Forelimb muscle (tissue), 1 donor: ENCODE results near the gene FPR1. TPM values are rescaled to one million over a fixed set of nuclear protein-coding genes. Genes with fewer than 3 reads are reported as not detected.

Experiments
- DNase-seq: peaks from one replicate; pipeline ENCODE4 v3.0.0-alpha.2; 2013; ENCODE audit warnings: low read depth
- polyA plus RNA-seq: library from polyadenylated mRNA; unstranded; fragments of 120-200 nt; gene quantifications from one replicate; pipeline ENCODE4 v1.2.1, GENCODE V29; 2013; ENCODE audit not compliant: insufficient read length

FPR1 gene
- polyA plus RNA-seq, 1 donor: 1.1 TPM

DNA sequence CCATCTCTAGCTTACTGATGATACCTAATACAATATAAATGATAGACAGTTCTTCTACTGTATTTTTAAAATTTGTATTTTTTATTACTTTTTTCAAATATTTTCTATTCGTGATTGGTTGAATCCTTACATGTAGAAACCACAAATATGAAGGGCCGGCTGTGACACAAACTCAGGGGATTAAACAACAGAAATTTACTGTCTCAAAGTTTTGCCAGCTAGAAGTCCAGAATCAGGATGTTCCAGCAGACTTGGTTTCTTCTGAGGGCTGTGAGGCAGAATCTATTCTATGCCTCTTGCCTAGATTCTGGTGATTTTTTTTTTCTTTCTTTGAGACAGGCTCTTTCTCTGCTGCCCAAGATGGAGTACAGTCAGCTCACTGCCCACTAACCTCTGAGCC, 13.8 kb downstream of the FPR1 start:
- DNase-seq: no peak

DNA sequence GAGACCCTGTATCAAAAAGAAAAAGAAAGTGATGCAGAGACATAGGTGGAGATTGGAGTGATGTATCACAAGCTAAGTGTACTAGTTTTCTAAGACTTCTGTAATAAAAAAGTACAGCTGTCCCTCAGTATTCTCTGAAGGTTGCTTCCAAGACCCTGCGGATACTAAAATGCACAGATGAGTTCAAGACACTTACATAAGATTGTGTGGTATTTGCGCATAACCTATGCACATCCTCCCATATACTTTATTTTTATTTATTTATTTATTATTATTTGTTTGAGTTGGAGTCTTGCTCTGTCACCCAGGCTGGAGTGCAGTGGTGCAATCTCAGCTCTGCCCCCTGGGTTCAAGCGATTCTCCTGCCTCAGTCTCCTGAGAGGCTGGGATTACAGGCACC, 14.3 kb downstream of the FPR1 start:
- no peak for DNase-seq

DNA sequence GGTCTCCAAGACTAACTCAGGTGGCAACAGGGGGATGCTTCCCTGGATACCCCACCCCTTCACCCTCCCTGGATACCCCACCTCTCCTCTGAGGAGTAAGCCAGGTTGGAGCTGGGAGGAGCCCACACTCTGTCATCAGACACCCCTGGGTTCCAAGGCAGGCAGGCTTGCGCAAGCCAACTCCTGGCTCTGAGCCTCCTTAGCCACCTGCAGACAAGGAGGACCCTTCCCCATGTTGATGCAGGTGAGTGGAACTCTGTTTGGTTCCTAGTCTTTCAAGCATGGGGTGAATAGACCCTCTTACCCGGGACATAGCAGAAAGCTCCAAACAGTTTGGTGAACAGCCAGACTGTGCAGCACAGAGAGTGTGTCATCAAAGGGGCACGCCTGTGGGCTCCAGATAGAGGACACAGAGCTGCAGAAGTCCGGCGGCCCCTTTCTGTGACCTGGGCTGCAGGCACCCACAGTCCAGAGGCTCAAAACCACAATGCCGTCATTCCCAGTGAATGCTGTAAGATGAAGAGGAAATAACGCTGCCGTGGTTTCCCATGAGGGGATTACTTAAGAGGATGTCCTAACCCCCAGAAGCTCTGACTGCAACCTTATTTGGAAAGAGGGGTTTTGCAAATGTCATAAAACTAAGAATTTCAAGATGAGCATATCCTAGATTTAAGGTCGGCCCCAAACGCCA, 15.8 kb downstream of the FPR1 start:
- DNase-seq: no peak

DNA sequence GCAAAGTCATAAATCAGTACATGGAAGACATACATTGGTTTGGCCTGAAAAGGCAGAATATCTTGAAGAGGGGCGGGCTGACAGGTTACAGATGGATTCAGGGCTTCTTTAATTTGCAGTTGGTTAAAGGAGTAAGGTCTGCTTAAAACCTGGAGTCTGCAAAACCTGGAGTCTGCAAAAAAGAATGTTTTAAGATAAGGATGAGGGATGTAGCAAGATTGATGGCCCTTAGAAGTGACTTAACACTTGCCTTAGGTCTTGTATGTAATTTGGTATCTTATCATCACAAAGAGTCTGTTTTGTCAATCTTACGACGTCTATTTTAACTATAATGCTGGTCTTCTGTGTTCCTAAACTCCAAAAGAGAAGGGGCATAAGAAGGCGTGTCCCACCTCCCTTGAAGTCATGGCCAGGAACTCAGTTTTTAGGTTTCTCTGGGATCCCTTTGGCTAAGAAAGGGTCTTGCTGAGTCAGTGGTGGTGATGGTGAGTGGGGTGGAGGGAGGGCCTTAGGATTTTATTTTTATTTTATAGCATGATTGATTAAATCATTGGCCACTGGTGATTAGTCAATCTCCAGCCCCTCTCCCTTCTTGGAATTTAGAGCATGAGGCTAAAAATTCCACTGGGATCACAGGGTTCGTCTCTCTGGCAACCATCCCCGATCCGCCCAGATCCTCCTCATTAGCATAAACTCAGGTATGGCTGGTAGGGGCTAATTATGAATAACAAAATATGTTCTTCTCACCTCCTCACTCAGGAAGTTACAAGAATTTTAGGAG, 17.7 kb downstream of the FPR1 start:
- no peak for DNase-seq

DNA sequence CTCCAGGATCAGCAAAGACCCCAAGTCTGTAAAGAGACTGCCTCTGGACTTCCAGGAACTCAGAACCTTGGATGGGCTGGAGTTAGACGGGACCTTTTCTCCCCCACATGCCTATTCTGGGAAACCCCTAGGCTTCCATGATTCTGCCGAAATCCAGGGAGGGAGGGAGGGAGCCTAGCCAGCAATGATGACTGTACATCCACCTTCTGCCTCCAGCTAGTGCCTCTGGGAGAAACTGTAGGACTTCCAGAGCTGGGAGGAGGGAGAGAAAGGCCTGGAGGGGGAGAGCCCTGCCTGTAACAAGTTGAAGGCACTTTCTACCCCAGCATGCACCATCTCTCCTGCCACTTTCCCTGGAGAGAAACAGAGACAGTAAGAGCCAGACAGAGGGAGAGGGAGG, 21.9 kb downstream of the FPR1 start:
- no peak for DNase-seq

DNA sequence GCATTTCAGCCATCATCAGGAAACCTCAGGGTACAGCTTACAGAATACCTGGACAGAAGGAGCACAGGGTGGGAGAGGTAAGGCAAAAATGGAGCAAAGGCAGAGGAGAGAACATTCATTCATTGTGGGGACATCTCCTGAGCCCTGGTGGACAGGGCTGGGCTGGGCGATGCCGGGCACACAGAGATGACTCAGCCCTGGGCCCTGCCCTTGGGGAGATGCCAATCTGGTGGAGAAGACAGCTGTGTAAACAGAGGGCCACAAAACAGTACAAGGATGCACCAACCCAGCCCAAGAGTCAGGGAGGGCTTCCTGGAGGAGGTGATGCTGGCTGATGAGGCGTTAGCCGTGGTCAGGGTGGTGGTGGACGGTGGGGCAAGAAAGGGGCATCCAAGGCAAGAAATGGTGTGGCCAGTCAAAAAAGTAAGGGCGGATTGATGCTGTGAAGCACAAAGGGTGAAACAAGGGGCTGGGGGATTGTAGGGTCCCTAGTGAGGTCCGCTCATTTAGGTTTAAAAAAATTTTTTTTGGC, 24.3 kb downstream of the FPR1 start:
- no peak for DNase-seq

DNA sequence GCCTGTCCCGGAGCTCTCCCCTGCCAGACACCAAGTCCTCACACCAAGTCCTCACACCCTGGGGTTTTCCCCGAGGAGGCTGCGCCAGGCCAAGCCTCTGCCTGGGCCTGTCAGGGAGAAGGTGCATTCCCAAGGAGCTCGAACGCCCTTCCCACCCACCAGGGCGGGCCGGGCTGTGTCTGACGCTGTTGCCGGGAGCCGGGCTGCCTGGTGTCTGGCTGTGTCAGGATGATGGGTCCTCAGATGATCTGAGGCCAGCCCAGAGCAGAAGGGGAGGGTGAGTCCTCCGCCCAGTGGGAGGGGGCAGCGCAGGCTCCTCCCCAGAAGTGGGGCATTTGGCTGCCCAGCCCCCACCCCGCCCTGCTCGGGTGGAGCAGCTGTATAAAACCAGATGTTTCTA, 25.6 kb downstream of the FPR1 start:
- no peak for DNase-seq

DNA sequence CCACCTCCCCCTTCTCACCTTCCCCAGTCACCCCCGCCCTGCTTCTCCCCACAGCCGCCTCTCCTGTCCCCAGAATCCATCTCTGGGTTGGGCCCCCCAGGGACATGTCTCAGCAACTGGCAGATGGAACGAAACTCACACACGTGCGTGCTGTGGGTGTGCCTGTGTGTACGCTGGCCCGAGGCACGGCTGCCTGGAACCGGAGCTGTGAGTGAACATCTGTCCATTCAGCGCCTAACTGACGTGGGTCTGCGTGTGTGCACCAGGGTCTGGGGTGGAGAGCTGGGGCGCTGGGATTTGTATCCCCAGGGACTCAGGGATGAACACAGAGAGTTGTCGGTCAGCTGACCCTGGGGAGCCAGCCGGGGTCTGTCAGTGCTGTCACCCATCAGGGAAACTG, 27.1 kb downstream of the FPR1 start:
- no peak for DNase-seq

DNA sequence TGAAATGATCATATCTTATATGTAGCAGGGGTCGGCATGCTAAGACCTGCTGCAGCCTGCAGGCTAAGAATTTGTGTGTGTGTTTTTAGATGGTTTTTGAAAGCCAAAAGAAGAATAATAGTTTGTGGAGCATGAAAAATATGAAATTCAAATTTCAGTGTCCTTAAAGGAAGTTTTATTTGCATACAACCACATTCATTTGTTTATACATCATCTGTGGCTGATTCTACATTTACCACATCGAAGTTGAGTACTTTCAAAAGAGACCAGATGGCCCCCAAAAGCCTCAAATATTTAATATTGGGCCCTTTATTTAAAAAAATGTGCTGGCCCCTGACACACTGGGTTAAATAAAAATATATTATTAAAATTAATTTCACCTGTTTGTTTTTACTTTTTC, 29.2 kb downstream of the FPR1 start:
- no peak for DNase-seq

DNA sequence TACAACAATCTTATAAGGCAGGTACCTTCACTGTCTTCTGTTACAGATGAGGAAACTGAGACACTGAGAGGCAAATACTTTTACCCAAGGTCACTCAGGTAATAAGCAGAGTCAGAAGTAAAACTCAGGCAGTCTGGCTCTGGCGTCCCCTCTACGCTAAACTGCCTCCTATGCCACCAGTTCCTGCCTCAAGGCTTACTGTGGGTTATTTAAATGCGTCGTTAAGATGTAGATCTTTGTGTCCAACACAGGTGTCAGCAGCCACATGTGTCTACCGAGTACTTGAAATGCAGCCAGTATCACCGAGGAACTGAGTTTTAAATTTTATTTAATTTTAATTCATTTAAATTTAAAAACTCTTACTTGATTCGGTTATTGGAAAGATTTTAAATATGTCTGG, 29.8 kb downstream of the FPR1 start:
- DNase-seq: no peak

DNA sequence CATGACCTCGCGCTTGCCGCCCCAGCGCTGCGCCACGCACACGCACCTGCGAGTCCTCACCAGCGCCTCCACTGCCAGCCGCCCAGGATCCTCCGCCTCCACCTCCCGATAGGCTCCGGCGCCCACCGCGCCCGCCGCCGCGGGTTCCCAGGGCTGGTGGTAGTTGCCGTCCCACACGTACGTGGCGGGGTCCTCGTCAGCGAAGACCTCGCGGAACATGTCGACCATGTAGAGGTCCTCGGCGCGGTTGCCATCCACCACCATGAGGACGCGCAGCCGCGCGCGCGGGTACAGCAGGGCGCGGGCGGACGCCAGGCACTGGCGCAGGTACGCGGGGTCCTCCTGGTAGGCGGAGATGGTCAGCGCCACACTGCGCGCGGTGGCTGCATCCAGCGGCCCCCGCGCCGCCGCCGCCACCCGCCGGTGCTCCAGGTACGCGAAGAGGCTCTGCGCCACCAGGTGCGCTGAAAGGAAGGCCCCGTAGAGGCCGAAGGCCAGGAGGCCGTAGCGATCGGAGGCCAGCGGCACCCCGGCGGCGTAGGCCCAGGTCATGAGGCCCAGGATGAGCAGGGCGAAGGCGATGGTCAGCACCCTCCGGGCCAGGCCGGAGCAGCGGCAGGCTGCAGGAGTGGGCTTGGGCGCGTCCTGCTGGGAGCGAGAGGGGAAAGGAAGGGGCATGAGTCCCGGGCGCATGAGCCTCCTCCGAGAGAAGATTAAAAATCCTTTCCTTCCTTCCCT, 32.3 kb downstream of the FPR1 start:
- no peak for DNase-seq

DNA sequence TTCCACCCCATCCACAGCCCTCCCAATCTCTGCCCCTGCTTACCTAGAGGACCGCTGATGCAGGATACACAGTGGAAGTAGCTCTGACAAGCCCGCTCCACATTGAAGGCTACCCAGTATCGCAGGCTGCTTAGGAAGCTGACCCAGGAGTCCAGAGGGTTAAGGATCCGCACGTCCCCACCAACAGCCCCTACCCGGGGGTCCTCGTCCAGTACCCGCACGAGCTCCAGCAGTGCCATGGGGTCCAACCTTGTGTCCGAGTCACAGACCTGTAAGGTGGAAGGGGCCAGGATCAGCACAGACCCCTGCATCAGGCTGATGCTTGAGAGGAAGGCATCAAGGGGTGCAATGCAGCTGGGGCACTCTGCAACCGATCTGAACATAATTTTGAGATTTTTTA, 34.8 kb downstream of the FPR1 start:
- DNase-seq: no peak

DNA sequence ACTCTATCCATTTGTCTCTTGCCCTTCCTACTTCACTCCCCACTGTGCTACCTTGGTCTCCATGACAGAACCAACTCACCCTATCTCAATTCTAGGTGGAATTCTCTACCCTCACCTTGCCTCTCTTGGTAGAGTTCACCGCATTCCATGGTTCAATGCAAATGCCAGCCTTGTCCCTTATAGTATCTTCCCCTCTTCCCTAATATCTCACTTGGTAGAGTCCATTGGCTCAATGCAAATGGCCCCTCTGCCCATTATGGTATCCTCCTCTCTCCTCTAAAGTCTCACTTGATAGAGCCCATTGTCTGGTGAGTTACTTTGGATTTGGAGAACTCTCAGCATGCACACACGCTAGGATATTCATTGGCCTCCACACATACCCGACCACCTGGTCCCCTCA, 35.8 kb downstream of the FPR1 start:
- DNase-seq: no peak

DNA sequence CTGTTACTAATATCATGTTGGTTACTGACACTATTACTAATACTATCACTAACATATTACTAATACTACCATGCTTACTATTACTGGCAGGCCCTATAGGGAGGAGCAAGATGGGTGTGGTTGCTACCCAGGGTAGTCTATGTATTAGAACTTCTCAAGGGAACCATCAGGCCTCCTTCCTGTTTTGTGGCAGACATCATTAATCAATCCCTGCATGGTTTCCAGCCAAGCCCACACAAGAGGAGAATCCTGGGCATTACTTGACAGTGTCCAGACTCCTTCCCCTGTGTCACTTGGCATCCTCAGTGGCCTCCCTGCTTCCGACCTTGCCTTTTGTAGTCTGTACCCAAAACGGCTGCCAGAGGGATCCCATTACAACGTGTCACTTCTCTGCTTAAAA, 36.8 kb downstream of the FPR1 start:
- DNase-seq: no peak

DNA sequence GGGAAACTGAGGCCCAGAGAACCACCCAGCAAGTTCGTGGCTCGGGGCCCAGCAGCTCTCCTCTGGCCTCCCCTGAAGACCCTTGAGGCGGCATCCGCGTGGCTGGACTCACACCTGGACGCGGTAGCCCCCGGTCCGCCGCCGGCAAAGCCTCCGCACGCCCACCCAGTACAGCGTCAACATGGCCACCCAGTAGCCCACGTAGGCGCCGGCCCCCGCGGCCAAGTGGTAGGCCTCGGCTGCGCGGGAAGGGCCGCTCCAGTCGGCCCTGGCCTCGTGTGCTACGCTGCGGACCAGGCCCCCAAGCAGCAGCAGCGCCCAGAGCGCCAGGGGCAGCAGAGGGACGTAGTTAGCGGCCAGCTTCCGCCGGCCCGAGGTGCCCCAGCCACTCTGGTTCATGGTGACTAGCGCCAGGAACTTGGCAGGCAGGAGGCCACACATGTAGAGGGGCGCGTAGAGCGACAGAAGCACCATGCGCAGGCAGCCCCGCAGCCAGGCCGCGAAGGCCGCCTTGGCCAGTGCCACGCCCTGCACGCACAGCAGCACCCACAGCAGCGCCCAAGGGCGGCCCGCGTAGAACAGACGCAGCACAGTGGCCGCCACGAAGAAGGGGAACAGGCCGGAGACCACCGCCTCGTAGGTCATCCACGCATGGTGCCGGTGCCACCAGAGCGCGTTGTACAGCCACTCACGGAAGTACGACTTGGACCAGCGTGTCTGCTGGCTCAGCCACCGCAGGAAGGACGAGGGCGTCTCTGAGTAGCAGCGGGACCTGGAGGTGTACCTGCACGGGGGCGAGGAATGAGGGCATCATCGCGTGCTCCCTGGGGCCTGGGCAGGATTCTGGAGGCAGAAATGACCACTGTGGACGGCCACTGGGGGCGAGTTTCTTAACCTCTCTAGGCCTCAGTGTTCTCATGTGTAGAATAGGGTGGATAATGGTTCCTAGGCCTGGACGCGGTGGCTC, 38.1 kb downstream of the FPR1 start:
- DNase-seq: no peak

DNA sequence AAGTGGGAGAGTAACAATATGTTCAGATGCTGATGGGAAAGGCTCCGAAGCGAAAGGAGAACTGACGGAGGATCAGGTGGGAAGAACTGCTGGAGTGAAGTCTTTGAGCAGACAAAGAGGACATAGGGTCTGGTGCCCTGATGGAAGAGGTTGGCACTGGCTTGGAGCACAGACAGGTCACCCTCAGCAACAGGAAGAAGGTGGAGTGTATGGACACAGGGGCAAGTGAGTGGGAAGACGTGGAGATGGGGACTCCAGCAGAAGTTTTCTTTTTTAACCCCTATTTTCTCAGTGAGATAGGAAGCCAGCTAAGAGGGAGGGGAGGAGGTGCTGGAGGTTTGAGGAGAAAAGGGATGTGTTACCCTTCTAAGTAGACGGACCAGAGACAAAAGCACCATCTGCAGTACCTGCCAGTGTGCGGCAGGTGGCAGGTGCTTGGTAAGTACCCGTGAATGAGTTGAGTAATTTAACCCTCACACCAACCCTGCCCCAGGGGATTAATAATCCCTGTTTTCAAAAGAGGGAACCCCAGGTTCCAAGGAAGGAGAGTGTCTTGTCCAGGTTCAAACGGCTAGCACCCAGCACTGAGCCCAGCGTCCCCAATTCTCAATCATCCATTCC, 39.1 kb downstream of the FPR1 start:
- no peak for DNase-seq

DNA sequence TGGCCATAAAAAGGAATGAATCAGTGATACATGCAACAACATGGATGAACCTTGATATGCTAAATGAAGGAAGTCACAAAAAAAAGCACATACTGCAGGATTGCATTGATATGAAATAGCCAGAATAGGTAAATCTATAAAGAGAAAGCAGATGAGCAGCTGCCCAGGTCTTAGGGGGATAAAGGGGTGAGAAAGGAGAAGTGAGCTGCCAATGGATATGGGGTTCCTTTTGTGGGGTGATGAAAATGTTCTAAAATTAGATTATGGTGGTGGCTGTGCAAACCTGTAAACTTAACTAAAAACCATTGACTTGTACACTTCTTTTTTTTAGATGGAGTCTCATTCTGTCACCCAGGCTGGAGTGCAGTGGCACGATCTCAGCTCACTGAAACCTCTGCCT, 40.0 kb downstream of the FPR1 start:
- no peak for DNase-seq

DNA sequence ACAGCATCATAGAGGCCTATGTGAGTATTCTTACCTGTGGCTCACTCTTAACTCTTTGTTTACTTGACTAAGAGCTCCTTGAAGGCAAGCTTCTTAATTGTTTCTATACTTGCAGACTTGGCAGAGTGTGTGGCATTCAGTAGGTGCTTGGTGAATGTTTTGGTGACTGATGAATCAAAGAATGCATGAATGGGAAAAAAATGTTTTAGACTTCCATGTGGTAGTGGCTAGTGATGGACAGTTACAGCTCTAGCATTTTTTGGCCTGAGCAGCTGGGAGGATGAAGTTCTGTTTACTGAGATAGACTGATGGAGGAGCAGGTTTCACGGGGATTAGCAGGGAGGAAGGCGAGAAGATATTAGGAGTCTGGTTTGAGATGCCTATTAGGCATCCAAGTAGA, 41.5 kb downstream of the FPR1 start:
- no peak for DNase-seq

DNA sequence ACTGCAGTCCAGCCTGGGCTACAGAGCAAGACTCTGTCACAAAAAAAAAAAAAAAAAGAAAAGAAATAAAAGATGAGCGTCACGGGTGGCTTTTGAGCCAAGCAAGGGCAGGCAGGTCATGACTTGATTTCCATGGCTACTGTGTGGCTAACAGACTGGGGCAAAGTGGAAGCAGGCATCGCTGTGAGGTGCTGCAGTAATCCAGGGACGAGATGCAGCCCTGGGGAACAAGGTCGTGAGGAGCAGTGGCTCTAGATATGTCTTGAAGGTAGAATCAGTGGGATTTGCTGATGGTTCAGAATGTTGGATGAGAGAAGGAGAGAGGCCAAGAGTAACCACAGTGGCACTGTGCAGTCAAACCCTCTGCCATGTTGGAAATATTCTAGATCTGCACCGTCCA, 42.1 kb downstream of the FPR1 start:
- no peak for DNase-seq

DNA sequence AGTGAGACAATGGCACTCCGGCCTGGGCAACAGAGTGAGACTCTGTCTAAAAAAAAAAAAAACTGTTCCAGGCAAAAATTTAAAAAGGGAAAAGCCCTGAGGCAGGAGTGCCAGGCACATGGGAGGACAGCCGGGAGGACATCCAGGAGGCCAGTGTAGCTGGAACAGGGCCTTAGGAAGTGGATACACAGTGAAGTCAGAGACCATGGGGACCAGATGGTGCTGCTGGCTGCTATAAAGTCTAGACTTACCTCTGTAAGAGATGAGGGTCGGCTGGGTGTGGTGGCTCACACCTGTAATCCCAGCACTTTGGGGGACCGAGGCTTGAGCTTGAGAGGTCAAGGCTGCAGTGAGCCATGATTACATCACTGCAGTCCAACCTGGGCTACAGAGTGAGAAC, 42.9 kb downstream of the FPR1 start:
- no peak for DNase-seq

DNA sequence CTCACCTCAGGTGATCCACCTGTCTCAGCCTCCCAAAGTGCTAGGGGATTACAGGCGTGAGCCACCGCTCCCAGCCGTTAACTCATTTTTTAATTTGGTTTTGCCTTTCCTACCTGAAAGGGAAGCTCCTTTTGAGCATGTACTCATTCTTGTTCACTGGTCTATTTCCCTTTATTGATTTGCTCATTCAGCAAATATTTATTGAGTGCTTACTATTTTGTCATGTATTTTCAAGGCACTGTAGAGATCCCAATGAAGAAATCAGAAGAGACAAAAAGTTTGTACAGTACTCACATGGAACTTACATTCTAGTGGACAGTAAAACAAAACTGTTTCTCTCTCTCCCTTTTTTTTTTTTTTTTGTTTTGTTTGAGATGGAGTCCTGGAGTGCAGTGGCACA, 44.8 kb downstream of the FPR1 start:
- DNase-seq: no peak
